ENCODE measurements around the gene BMERB1.

- TF ChIP-seq POLR2A (IDR thresholded peaks at IDR 0.05; ENCODE audit: extremely low read depth, insufficient read length): no peak
- TF ChIP-seq CTCF (IDR thresholded peaks at IDR 0.05; ENCODE audit: low read depth, low read length): no peak
- no peak for TF ChIP-seq MAX (IDR thresholded peaks at IDR 0.05; ENCODE audit: low read depth, low read length)
- no peak for TF ChIP-seq MYC (IDR thresholded peaks at IDR 0.05; ENCODE audit: low read depth, low read length)
Observed at GRCh38 chr16:15510992-15511391, 76.6 kb downstream of the BMERB1 start.

All from NB4 (cell line).